ENCODE results near the gene SLAMF8. TPM values are rescaled to one million over a fixed set of nuclear protein-coding genes. Genes with fewer than 3 reads are reported as not detected.

The SLAMF8 gene
- total RNA-seq, 1 donor, result 0.36 TPM

GRCh38 chr1:159879136-159879535 lies 52.5 kb downstream of the SLAMF8 start:
- no peaks in the 10 kb centered on the region for H3K79me2 ChIP-seq (ENCODE audit: insufficient read depth, low read length)
- TF ChIP-seq CTCF (IDR thresholded peaks at IDR 0.05; ENCODE audit: extremely low read depth, low read depth, low read length), result no peak
- no peaks in the 10 kb centered on the region for H3K36me3 ChIP-seq (ENCODE audit: insufficient read depth, low read length)
- H3K27ac ChIP-seq (ENCODE audit: low read depth, low read length), result no peak overlapping the region
- no peak overlapping the region for H3K4me3 ChIP-seq (ENCODE audit: insufficient read depth, low read length)
- no peaks in the 10 kb centered on the region for H3K9me3 ChIP-seq (ENCODE audit: low read depth, low read length)
- H3K4me1 ChIP-seq (ENCODE audit: insufficient read depth, low read length), result peaks cover 31% of the 10 kb centered on the region
- no peak for DNase-seq (ENCODE audit: insufficient read length, low spot score, missing footprints)
- H4K20me1 ChIP-seq (ENCODE audit: insufficient read depth, low read length), result no peaks in the 10 kb centered on the region
- H3K27me3 ChIP-seq (ENCODE audit: insufficient read depth, low read length), result no peaks in the 10 kb centered on the region
- no peak overlapping the region for H3K4me2 ChIP-seq (ENCODE audit: insufficient read depth, low read length)
- no peak overlapping the region for H2AFZ ChIP-seq (ENCODE audit: low read length)

- Histone ChIP-seq H3K27me3 (ENCODE audit: insufficient read depth, low read length) (no peaks in the 10 kb centered on the region), H4K20me1 (ENCODE audit: insufficient read depth, low read length) (no peaks in the 10 kb centered on the region), H3K27ac (ENCODE audit: low read depth, low read length) (peak overlapping the region; percentile 57), H3K36me3 (ENCODE audit: insufficient read depth, low read length) (no peaks in the 10 kb centered on the region), H3K4me2 (ENCODE audit: insufficient read depth, low read length) (peak overlapping the region; percentile 34), H3K79me2 (ENCODE audit: insufficient read depth, low read length) (no peaks in the 10 kb centered on the region), H3K4me3 (ENCODE audit: insufficient read depth, low read length) (no peak overlapping the region), H3K4me1 (ENCODE audit: insufficient read depth, low read length) (peaks cover 31% of the 10 kb centered on the region), H2AFZ (ENCODE audit: low read length) (peak overlapping the region; percentile 44), H3K9me3 (ENCODE audit: low read depth, low read length) (no peaks in the 10 kb centered on the region)
- DNase-seq (ENCODE audit: insufficient read length, low spot score, missing footprints), result peak; percentile 87
- TF ChIP-seq CTCF (IDR thresholded peaks at IDR 0.05; ENCODE audit: extremely low read depth, low read depth, low read length), result no peak
Observed at GRCh38 chr1:159879977-159880376, 53.3 kb downstream of the SLAMF8 start.

DNA sequence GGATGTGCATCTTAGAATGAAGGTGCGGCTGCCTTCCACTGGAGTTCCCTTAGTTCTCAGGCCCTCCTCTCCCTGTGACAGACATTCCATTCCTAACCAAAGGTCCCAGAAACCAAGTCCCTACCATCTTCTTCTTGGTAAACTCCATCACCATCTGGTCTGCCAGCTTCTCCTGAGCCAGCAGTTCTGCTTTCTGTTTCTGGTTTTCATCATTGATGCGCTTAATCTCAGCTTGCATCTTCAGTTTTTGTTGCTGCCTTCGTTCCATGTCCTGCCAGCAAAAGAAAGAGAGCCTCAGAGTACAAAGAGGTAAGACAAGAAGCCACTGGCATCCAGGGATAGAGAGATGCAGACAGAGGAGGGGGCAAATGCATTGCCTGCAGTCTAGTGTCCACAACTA lies 53.8 kb downstream of the SLAMF8 start:
- peak overlapping the region; percentile 44 for H2AFZ ChIP-seq (ENCODE audit: low read length)

More for the DNA sequence above, 53.8 kb downstream of the SLAMF8 start:
- no peaks in the 10 kb centered on the region for H3K9me3 ChIP-seq (ENCODE audit: low read depth, low read length)
- no peaks in the 10 kb centered on the region for H4K20me1 ChIP-seq (ENCODE audit: insufficient read depth, low read length)
- H3K4me2 ChIP-seq (ENCODE audit: insufficient read depth, low read length), result peak overlapping the region; percentile 34
- peak overlapping the region; percentile 57 for H3K27ac ChIP-seq (ENCODE audit: low read depth, low read length)
- no peak overlapping the region for H3K4me3 ChIP-seq (ENCODE audit: insufficient read depth, low read length)
- no peak for DNase-seq (ENCODE audit: insufficient read length, low spot score, missing footprints)
- no peaks in the 10 kb centered on the region for H3K36me3 ChIP-seq (ENCODE audit: insufficient read depth, low read length)
- H3K79me2 ChIP-seq (ENCODE audit: insufficient read depth, low read length), result no peaks in the 10 kb centered on the region
- no peaks in the 10 kb centered on the region for H3K27me3 ChIP-seq (ENCODE audit: insufficient read depth, low read length)
- no peak for TF ChIP-seq CTCF (IDR thresholded peaks at IDR 0.05; ENCODE audit: extremely low read depth, low read depth, low read length)
- H3K4me1 ChIP-seq (ENCODE audit: insufficient read depth, low read length), result peaks cover 31% of the 10 kb centered on the region

Measured in osteoblast (primary cell).